ENCODE measurements around the gene TCERG1L.

TCERG1L gene

DNA sequence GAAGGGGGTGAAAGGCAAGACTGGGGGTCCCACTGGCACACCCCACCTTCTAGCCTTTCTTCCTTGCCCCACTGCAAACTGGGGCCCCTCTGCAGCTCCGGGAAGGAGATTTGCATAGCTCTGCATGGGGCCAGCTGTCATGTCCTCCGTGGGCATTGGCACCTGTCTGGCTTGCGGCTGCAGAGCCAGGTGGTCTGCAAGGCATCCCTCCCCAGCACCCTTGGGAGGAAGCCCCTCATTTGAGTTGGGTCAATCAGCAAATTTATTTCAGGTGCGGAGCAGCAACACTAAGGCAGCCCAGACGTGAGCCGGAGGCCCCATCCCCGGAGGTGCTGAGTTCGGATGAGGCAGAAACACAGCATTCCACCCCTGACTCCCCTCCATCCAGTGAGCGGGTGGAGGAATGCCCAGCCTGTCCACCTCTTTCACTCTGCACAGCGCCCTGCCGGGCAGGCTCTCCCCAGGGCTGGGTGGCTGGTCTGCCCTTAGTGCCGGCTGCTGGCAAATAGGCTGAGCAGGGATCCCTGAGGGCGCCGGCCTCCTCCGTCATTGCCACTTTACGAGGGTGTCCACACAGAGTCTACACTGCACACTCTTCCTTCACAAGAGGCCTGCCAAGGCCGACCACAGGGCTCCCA, 143.2 kb downstream of the TCERG1L start:
- no peaks in the 10 kb centered on the region for H3K36me3 ChIP-seq (ENCODE audit: control insufficient read depth, insufficient read depth, low read length)
- no peak overlapping the region for H3K4me3 ChIP-seq (replicated peaks; ENCODE audit: low read depth, low read length)
- no peak for DNase-seq (ENCODE audit: extremely low read depth, insufficient read length)
- TF ChIP-seq, protein P1, sequence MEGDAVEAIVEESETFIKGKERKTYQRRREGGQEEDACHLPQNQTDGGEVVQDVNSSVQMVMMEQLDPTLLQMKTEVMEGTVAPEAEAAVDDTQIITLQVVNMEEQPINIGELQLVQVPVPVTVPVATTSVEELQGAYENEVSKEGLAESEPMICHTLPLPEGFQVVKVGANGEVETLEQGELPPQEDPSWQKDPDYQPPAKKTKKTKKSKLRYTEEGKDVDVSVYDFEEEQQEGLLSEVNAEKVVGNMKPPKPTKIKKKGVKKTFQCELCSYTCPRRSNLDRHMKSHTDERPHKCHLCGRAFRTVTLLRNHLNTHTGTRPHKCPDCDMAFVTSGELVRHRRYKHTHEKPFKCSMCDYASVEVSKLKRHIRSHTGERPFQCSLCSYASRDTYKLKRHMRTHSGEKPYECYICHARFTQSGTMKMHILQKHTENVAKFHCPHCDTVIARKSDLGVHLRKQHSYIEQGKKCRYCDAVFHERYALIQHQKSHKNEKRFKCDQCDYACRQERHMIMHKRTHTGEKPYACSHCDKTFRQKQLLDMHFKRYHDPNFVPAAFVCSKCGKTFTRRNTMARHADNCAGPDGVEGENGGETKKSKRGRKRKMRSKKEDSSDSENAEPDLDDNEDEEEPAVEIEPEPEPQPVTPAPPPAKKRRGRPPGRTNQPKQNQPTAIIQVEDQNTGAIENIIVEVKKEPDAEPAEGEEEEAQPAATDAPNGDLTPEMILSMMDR (IDR thresholded peaks at IDR 0.05; ENCODE audit: insufficient read depth, low read length, poor library complexity, severe bottlenecking) = no peak
- no peaks in the 10 kb centered on the region for H3K27me3 ChIP-seq (replicated peaks; ENCODE audit: control insufficient read depth, insufficient read depth, low read length)

DNA sequence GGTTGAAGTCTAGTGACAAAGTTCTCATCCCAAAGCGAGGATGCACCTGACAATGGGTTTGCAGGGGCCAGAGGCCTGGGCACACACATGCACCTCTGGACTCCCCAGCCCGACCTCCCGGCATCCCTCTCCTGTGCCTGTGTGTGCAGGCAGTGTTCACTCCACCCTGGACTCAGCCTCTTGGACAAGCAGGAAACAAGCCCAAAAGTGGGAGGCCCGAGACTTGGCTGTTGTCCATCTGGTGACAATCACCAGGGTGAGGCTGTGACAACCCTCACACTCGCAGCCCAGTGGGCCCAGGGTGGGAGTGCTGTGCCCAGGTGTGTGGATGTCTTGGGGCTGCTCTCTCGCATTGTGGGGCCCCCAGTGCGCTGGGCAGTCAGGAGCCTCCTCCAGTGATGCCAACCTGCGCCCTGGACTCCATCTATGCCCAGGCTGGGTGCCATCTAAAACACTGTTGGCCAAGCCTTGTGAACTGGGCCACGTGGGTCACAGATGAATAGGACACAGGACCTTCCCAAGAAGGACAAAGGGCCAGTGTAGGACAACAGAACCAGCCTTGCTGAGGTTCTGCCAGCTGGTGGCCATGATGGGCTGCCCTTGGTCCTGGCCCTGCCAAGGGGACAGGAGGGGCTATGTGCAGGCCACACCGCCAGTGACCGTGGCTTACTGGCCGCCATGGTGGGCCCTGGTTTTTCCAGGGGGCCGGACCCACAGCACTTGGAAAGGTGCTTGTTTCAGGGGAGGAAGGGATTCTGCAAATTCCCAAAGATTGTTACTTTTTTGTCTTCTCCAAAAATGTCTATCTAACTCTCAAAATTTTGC, 144.3 kb downstream of the TCERG1L start:
- TF ChIP-seq, protein P1 (IDR thresholded peaks at IDR 0.05; ENCODE audit: insufficient read depth, low read length, poor library complexity, severe bottlenecking) = no peak
- no peak for DNase-seq (ENCODE audit: extremely low read depth, insufficient read length)
- no peaks in the 10 kb centered on the region for H3K27me3 ChIP-seq (replicated peaks; ENCODE audit: control insufficient read depth, insufficient read depth, low read length)
- no peak overlapping the region for H3K4me3 ChIP-seq (replicated peaks; ENCODE audit: low read depth, low read length)
- H3K36me3 ChIP-seq (ENCODE audit: control insufficient read depth, insufficient read depth, low read length) = no peaks in the 10 kb centered on the region

DNA sequence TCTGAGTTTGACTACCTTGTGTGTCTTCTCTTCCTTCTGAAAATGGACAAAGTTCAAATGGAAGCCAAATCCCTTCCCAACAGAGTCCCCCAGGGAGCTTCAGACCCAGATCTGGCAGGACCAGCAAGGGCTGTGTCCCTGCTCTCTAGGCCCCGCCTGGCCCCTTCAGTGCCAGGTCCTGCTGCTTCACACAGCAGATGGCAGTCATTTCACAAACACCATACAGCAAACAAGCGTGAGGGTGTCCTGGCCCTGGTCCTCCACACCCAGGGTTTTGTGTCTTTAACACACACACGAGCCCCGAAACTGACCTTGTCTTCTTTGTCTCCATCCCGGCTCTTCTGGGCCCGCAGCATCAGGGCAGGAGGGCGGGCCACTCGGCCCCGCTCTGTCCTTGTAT, 145.0 kb downstream of the TCERG1L start:
- Histone ChIP-seq H3K36me3 (ENCODE audit: control insufficient read depth, insufficient read depth, low read length) (no peaks in the 10 kb centered on the region), H3K4me3 (replicated peaks; ENCODE audit: low read depth, low read length) (no peak overlapping the region), H3K27me3 (replicated peaks; ENCODE audit: control insufficient read depth, insufficient read depth, low read length) (no peaks in the 10 kb centered on the region)
- no peak for DNase-seq (ENCODE audit: extremely low read depth, insufficient read length)
- TF ChIP-seq, protein P1 (IDR thresholded peaks at IDR 0.05; ENCODE audit: insufficient read depth, low read length, poor library complexity, severe bottlenecking) = no peak

GRCh38 chr10:131165092-131165491, 146.4 kb downstream of the TCERG1L start:
- Histone ChIP-seq H3K36me3 (ENCODE audit: control insufficient read depth, insufficient read depth, low read length) (no peaks in the 10 kb centered on the region), H3K27me3 (replicated peaks; ENCODE audit: control insufficient read depth, insufficient read depth, low read length) (no peaks in the 10 kb centered on the region), H3K4me3 (replicated peaks; ENCODE audit: low read depth, low read length) (no peak overlapping the region)
- TF ChIP-seq, protein P1 (IDR thresholded peaks at IDR 0.05; ENCODE audit: insufficient read depth, low read length, poor library complexity, severe bottlenecking) = no peak
- no peak for DNase-seq (ENCODE audit: extremely low read depth, insufficient read length)

DNA sequence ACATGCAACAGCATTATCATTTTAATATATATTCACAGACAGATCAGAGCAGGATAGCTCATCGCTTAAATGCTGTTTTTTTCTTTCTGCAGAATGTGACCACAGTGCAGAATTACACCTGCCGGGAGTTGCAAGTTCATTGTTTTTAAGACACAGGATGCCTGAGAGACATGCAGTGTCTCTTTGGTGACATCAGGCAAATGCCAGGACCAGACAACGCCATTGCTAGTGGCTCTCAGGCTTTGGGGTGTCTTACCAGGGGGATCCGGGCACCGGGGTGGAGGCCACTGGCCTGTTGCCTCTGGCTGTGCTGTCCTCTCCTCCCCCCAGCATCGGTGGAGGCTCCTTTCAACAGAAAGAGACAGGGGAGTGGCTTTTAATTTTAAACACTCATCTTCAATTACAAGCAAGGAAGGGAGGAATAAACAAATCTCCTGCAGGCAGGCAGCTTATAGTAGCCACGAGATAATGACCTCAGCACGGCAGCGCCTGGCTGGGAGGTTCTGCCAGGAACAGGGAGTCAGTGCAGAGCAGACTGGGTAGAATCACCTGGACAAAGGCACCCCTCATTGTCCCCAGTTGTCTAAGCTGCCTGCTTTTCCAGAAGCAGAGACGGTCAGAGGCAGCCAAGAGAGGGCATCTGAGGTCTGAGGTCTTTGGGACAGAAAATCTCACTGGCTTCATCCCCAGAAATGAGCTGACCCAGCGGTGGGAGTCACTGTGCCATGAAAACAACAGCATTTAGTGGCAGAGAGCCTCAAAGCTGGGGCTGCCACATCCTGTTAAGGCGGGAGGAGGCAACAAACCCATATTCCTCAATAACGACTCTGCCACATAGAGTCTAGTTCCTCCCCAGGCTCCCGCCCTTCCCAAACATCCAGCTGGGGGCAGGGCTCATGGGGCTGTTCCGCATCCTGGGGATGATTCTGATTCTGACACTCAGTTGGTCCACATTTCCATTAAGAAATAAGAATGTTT, 148.4 kb downstream of the TCERG1L start:
- Histone ChIP-seq H3K27me3 (replicated peaks; ENCODE audit: control insufficient read depth, insufficient read depth, low read length) (no peaks in the 10 kb centered on the region), H3K36me3 (ENCODE audit: control insufficient read depth, insufficient read depth, low read length) (no peaks in the 10 kb centered on the region), H3K4me3 (replicated peaks; ENCODE audit: low read depth, low read length) (no peak overlapping the region)
- DNase-seq (ENCODE audit: extremely low read depth, insufficient read length) = no peak
- TF ChIP-seq, protein P1 (IDR thresholded peaks at IDR 0.05; ENCODE audit: insufficient read depth, low read length, poor library complexity, severe bottlenecking) = no peak
